Activated gamma-delta T cell treated with anti-CD3 and anti-CD28 coated beads, Interleukin-2, amount 50 U/mL, for 16 hours (primary cell): ENCODE measurements around the gene OR1J1.

Source experiments
- DNase-seq: peaks from one replicate; pipeline ENCODE4 v3.0.0-alpha.2; 2020; ENCODE audit warnings: low read depth

Gene OR1J1

GRCh38 chr9:122477826-122478225 is at the start of gene OR1J1:
Gene OR1J1 (minus strand): TSS chr9:122477926. CDS start chr9:122477926, 0 bp downstream.
- no peak for DNase-seq

DNA sequence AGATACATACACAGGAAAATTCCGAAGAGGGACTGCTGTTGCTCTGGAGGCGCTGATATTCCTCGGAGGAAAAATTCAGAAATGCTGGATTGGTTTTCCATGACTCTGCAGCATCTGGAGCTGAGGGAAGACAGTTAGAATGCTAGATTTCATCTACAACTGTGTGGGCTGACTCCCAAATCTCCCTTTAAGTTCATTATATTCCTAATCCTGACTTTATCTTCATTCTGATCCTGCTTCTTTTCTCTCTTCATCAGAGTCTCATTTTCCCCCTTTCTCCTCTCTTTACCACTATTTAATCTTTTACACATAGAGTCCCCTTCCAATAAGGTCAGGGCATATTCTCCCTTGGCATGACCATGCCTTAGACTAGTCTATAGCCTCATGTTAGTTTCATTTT is 49.5 kb upstream of the OR1J1 start, which contains the start of gene OR1N1:
OR1N1 (minus strand) TSS at position 101 of the 400 bp plus-strand sequence; CDS start at position 101, 0 bp downstream.
- no peak for DNase-seq

- DNase-seq = no peak
Measured at GRCh38 chr9:122526602-122527001, 48.9 kb upstream of the OR1J1 start.

DNA sequence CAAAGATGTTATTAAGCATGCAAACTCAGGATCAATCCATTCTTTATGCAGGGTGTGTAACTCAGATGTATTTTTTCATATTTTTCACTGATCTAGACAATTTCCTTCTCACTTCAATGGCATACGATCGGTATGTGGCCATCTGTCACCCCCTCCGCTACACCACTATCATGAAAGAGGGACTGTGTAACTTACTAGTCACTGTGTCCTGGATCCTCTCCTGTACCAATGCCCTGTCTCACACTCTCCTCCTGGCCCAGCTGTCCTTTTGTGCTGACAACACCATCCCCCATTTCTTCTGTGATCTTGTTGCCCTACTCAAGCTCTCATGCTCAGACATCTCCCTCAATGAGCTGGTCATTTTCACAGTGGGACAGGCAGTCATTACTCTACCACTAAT is 41.6 kb upstream of the OR1J1 start:
- no peak for DNase-seq

GRCh38 chr9:122518841-122519240 is 41.1 kb upstream of the OR1J1 start, which contains the start of gene OR1J4:
Gene OR1J4 (plus strand): TSS chr9:122519141. CDS start chr9:122519141, 0 bp downstream.
- DNase-seq = no peak

DNA sequence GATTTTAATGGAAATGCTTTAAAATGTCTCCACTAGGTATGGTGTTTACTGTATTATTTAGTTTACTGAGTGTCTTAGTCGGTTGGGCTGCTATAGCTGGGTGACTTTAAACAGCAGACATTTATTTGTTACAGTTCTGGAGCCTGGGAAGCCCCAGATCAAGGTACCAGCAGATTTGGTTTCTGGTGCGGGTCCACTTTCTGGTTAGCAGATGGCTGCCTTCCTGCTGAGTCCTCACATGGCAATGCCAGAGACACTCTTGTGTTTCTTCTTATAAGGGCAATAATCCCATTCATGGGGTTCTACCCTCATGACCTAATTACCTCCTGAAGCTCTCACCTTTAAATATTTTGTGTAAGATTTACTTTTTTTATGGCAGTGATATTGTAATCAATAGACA is 40.5 kb upstream of the OR1J1 start:
- no peak for DNase-seq

- no peak for DNase-seq
Measured at GRCh38 chr9:122510502-122510901, 32.8 kb upstream of the OR1J1 start, which contains the start of gene OR1J2. Gene OR1J2 (plus strand): TSS chr9:122510802. CDS start chr9:122510802, 0 bp downstream.

DNA sequence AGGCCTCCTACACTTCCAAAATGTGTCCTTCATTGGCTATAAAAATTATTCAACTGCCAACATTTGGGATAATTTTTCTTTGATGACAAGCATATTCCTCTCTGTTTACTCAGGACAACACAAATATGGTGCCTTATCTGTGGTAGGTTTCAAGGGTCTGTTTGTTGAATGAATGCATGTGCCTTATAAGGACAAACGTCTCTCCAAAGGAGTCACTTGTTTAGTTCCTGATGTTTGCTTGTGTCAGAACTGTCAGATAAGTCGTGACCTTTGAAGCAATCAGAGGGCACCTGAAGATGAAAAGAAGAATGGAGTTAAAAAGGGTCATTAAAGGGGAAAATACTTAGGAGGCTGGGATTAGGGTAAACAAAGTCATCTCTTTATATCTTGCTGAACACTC is 29.2 kb upstream of the OR1J1 start:
- no peak for DNase-seq

DNA sequence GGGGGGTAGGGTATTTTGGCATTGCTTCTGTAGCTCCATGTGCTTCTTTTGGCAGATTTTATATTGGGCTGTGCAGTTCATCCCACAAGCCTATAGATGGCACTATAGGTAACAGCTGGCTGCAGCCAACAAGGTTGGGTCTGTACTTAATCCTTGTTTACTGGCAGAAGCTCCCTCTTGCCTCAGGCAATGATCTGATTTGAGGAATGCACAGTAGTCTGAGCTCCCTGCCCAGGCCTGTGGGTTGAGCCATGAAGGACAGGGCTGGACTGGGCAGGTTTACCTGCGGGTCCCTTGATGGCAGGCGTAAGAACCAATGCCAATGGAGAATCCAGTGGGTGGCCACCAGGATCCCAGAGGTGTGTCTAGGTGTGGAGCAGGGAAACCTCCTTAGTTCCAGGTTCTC is 21.2 kb upstream of the OR1J1 start:
- no peak for DNase-seq

- no peak for DNase-seq
Measured at GRCh38 chr9:122479062-122479461, 1.3 kb upstream of the OR1J1 start.

GRCh38 chr9:122477346-122477745 is 380 bp downstream of the OR1J1 start:
- no peak for DNase-seq

- no peak for DNase-seq
Measured at GRCh38 chr9:122475717-122476116, 2.0 kb downstream of the OR1J1 start.

GRCh38 chr9:122474561-122474960 is 3.2 kb downstream of the OR1J1 start:
- DNase-seq = no peak

- DNase-seq = no peak
Measured at GRCh38 chr9:122468735-122469134, 9.0 kb downstream of the OR1J1 start.

DNA sequence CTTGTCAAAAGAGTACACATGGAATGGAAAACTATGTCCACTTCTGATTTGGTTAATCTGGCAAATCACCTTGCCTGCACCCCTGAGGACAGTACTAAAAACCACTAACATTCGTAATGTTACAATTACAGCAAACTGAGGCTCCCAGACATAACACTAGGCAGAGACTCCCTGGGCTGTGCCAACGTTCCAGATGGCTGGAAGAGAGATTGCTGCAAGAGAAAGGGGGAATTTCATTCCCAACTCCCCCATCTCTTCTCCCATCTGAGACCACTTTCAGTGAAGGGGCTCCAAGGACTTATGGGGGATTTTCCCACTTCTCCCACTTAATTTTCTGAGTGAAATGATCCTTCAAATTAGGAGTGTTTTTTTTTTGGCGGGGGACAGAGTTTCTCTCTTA is 11.3 kb downstream of the OR1J1 start:
- no peak for DNase-seq

DNA sequence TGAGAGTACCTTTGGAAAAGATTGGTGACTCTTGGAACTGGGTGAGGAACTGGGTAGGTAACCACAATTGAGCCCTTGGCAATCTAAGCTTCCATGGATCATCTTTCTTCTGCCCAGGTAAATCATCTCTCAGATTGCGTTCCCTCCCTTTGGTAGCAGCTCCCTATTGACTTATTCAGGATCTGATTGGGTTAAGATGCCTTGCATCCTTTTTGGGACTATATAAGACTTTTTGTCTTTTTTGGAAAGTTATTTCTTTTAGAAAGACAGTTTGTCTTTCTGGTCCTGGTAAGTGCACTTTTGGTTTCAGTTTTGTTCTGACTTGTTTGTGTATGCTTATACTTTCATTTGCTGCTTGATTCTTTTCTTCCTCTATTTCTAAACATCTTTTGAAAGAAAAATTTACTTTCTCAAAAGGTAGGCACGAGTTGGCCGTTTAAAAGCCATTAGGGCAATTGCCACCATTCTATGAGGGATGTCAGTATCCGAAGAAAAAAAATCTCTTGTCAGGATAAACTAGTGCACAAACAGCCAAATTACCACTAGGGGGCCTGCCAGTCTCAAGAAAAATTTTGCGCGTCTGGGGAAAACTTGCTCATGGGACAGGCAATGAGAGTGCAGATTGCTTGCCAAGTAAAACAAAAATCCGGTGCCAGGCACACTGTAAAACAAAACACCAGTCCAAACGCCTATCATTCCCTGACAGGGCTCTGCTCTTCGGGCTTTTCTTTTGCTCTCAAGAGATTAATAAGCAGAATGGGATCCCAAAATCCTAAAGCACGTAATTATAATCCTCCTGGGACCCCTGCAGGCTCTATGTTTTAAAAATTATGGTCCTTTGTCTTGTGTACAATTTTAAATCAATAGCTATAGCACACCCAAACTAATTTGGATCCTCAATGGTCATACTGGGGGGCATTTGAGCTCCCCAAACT is 12.8 kb downstream of the OR1J1 start:
- DNase-seq = peak; percentile 42

- no peak for DNase-seq
Measured at GRCh38 chr9:122463828-122464632, 13.7 kb downstream of the OR1J1 start.

GRCh38 chr9:122457787-122458186 is 19.9 kb downstream of the OR1J1 start:
- no peak for DNase-seq

- DNase-seq = no peak
Measured at GRCh38 chr9:122456123-122456522, 21.6 kb downstream of the OR1J1 start.

DNA sequence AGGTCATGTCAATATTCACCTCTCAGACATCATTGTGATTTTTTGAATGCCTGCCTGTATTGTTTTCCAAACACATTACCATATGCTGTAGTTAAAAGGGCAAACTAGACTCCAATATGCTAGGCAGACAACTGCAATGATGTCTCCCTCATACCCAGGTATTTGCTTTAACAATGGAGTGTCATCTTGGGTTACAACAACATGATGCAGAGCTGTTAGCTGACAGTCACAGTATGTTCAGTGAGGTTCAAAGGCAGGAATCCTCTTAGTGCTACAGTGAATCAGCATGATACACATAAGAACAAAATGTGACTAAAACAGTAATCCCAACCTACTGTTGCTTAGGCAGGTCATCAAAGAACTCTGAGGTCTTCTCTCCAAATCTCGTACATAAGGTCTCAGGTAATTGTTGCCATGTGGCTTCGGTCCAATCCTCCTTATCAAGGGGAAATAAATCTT is 24.0 kb downstream of the OR1J1 start:
- no peak for DNase-seq

DNA sequence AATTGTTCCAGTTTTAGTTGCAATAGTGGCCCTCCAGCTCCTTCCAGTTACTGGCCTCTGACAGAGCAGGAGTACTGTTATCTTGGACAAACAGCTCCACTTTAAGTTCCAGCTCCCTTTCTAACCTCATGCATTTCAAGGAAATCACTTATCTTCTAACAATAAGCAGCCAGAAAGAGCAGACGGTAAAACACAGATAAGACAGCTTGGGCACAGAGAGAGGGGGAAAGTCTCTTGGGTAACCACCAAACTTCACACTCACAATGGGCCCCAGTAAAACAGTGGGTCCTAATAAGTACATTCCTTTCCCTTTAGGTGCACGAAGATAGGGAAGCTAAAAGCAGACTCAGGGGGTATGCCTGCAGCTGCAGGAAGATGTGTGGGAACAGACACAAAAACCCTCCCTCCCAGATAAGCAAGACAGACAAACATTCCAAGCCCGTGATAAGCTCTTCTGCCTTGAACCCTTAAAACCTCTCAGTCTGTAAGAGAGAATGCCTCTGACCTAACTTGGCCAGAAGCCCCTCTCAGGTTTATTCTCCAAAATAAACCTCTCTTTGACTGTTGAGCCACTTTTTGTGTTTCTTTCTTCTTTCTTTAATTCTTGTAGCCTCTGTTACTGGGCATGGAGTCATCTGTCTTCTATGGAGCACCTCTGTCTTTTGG is 30.8 kb downstream of the OR1J1 start:
- no peak for DNase-seq

GRCh38 chr9:122445155-122445749 is 32.5 kb downstream of the OR1J1 start:
- no peak for DNase-seq
